Common myeloid progenitor, CD34-positive (primary cell): Measurements from ENCODE around the gene MVK.

Source experiments
- CTCF ChIA-PET: fragments of 350-600 bp; sonication (Branson Sonifier 250); formaldehyde crosslinking; loops from one replicate; lab custom pipeline; 2021; ENCODE audit warnings: antibody characterized with exemption; lab: Charles Lee
- POLR2A ChIA-PET: fragments of 350-600 bp; sonication (Branson Sonifier 250); formaldehyde crosslinking; loops from one replicate; lab custom pipeline; 2021; ENCODE audit warnings: antibody characterized with exemption; lab: Charles Lee
- DNase-seq, 3 donors: peaks; one replicate each; pipeline versions ENCODE4 v3.0.0 to v3.0.0-alpha.2; 2013
- H3K27ac ChIP-seq, 2 experiments: 1 replicate in 1 of 2; 2 replicates in 1 of 2; pipeline ENCODE4 v1.7.0; 2013; ENCODE audit warnings: inconsistent platforms in 2 of 2, low read length in 2 of 2, mild to moderate bottlenecking in 2 of 2, low read depth in 1 of 2, moderate library complexity in 1 of 2; ENCODE audit not compliant: severe bottlenecking in 2 of 2, insufficient read depth in 1 of 2, poor library complexity in 1 of 2
- H3K27me3 ChIP-seq, 5 experiments: replicated peaks in 2 of 5; 1 replicate in 3 of 5; 2 replicates in 2 of 5; pipeline versions ENCODE4 v1.6.1 to v1.7.0; 2013; ENCODE audit warnings: low read length in 4 of 5, mild to moderate bottlenecking in 2 of 5, moderate library complexity in 2 of 5, inconsistent platforms in 1 of 5; ENCODE audit not compliant: insufficient read depth in 5 of 5, control insufficient read depth in 4 of 5
- H3K36me3 ChIP-seq, 4 experiments: 1 replicate in 2 of 4; 2 replicates in 2 of 4; pipeline versions ENCODE4 v1.6.1 to v1.7.0; 2013; ENCODE audit warnings: low read length in 3 of 4, control low read depth in 1 of 4, mild to moderate bottlenecking in 1 of 4; ENCODE audit not compliant: control insufficient read depth in 4 of 4, insufficient read depth in 4 of 4
- H3K4me1 ChIP-seq, 4 experiments: 1 replicate in 3 of 4; 2 replicates in 1 of 4; pipeline versions ENCODE4 v1.6.1 to v1.7.1; 2013; ENCODE audit warnings: low read length in 3 of 4, mild to moderate bottlenecking in 3 of 4, control low read depth in 1 of 4, inconsistent platforms in 1 of 4, moderate library complexity in 1 of 4; ENCODE audit not compliant: control insufficient read depth in 4 of 4, insufficient read depth in 4 of 4; ENCODE audit errors: control extremely low read depth in 1 of 4
- H3K4me3 ChIP-seq, 7 experiments: 1 replicate in 4 of 7; 2 replicates in 3 of 7; pipeline versions ENCODE4 v1.5.1 to v1.7.0; 2013; ENCODE audit warnings: mild to moderate bottlenecking in 7 of 7, low read length in 6 of 7, moderate library complexity in 6 of 7, inconsistent platforms in 2 of 7, low read depth in 2 of 7, control low read depth in 1 of 7; ENCODE audit not compliant: insufficient read depth in 4 of 7, control insufficient read depth in 1 of 7; ENCODE audit errors: extremely low read depth in 1 of 7
- H3K9me3 ChIP-seq, 5 experiments: 1 replicate in 4 of 5; 2 replicates in 1 of 5; pipeline versions ENCODE4 v1.6.1 to v1.7.1; 2013; ENCODE audit warnings: low read length in 4 of 5, mild to moderate bottlenecking in 2 of 5, inconsistent platforms in 1 of 5, low read depth in 1 of 5, moderate library complexity in 1 of 5; ENCODE audit not compliant: control insufficient read depth in 4 of 5, insufficient read depth in 2 of 5; ENCODE audit errors: control extremely low read depth in 1 of 5
- WGBS: methylation state at CpG from one replicate; pipeline ENCODE4 v1.1.5; 2013; ENCODE audit not compliant: insufficient coverage; 5-methylcytosine and 5-hydroxymethylcytosine counted together

MVK gene

GRCh38 chr12:109587921-109588320 is 14.3 kb downstream of the MVK start:
- H3K27ac ChIP-seq: no peak overlapping the region
- POLR2A ChIA-PET: no interaction called here
- H3K27me3 ChIP-seq: no peaks in the 10 kb centered on the region
- H3K4me1 ChIP-seq: no peaks in the 10 kb centered on the region
- DNase-seq: no peak
- 98% methylated on average over 16 of the region's 18 CpGs for WGBS
- no peaks in the 10 kb centered on the region for H3K9me3 ChIP-seq
- CTCF ChIA-PET: interaction anchor here (0.5 to 7.4 kb wide), 2 partner anchors 11 to 262 kb away, joined by 4 to 39 read pairs; no protein-coding TSS in a partner anchor
- no peak overlapping the region for H3K4me3 ChIP-seq
- peaks cover 0 to 89% (median 22%) of the 10 kb centered on the region in 4 experiments for H3K36me3 ChIP-seq

- peaks cover 0 to 93% (median 22%) of the 10 kb centered on the region in 4 experiments for H3K36me3 ChIP-seq
- no peak for DNase-seq
- 94% methylated on average over 24 of the region's 26 CpGs for WGBS
- no peak overlapping the region for H3K27ac ChIP-seq
- H3K9me3 ChIP-seq: no peaks in the 10 kb centered on the region
- no peaks in the 10 kb centered on the region for H3K27me3 ChIP-seq
- H3K4me3 ChIP-seq: no peak overlapping the region
- ChIA-PET POLR2A (no interaction called here), CTCF (interaction anchor here (7.4 kb wide), 1 partner anchor 10 kb away, joined by 39 read pairs; no protein-coding TSS in a partner anchor)
- H3K4me1 ChIP-seq: no peaks in the 10 kb centered on the region
Measured at GRCh38 chr12:109588461-109589239, 15.1 kb downstream of the MVK start.

GRCh38 chr12:109589240-109589590 is 15.6 kb downstream of the MVK start:
- POLR2A ChIA-PET: no interaction called here
- Histone ChIP-seq H3K9me3 (no peaks in the 10 kb centered on the region), H3K27me3 (peaks cover 0 to 3% (median 0%) of the 10 kb centered on the region in 5 experiments), H3K36me3 (peaks cover 0 to 91% (median 25%) of the 10 kb centered on the region in 4 experiments), H3K27ac (no peak overlapping the region), H3K4me3 (no peak overlapping the region), H3K4me1 (peaks cover 0 to 4% (median 0%) of the 10 kb centered on the region in 4 experiments)
- CTCF ChIA-PET: interaction anchor here (7.4 kb wide), 1 partner anchor 9 kb away, joined by 39 read pairs; no protein-coding TSS in a partner anchor
- DNase-seq: no peak
- 100% methylated on average over 5 of the region's 7 CpGs for WGBS

GRCh38 chr12:109589691-109590245 is 16.2 kb downstream of the MVK start:
- H3K27ac ChIP-seq: no peak overlapping the region
- CTCF ChIA-PET: interaction anchor here (7.4 kb wide), 1 partner anchor 9 kb away, joined by 39 read pairs; no protein-coding TSS in a partner anchor
- POLR2A ChIA-PET: no interaction called here
- no peak overlapping the region for H3K4me3 ChIP-seq
- H3K9me3 ChIP-seq: no peaks in the 10 kb centered on the region
- peaks cover 0 to 10% (median 3%) of the 10 kb centered on the region in 4 experiments for H3K4me1 ChIP-seq
- WGBS: 97% methylated on average over 15 of the region's 16 CpGs
- DNase-seq: no peak
- H3K36me3 ChIP-seq: peaks cover 0 to 92% (median 24%) of the 10 kb centered on the region in 4 experiments
- H3K27me3 ChIP-seq: peaks cover 0 to 4% (median 0%) of the 10 kb centered on the region in 5 experiments

GRCh38 chr12:109590566-109590965 is 17.0 kb downstream of the MVK start:
- Histone ChIP-seq H3K4me1 (peaks cover 2 to 18% (median 8%) of the 10 kb centered on the region in 4 experiments), H3K36me3 (peaks cover 0 to 90% (median 24%) of the 10 kb centered on the region in 4 experiments), H3K27ac (no peak overlapping the region), H3K27me3 (peaks cover 0 to 4% (median 0%) of the 10 kb centered on the region in 5 experiments), H3K9me3 (no peaks in the 10 kb centered on the region), H3K4me3 (no peak overlapping the region)
- WGBS: 96% methylated on average over 4 of the region's 8 CpGs
- ChIA-PET POLR2A (no interaction called here), CTCF (interaction anchor here (7.4 kb wide), 1 partner anchor 8 kb away, joined by 39 read pairs; no protein-coding TSS in a partner anchor)
- DNase-seq: no peak

GRCh38 chr12:109591041-109591440 is 17.4 kb downstream of the MVK start:
- Histone ChIP-seq H3K27me3 (peaks cover 0 to 4% (median 0%) of the 10 kb centered on the region in 5 experiments), H3K4me3 (no peak overlapping the region), H3K9me3 (no peaks in the 10 kb centered on the region), H3K4me1 (peaks cover 2 to 20% (median 9%) of the 10 kb centered on the region in 4 experiments), H3K27ac (no peak overlapping the region), H3K36me3 (peaks cover 0 to 90% (median 24%) of the 10 kb centered on the region in 4 experiments)
- 94% methylated on average over 10 of the region's 10 CpGs for WGBS
- no peak for DNase-seq
- POLR2A ChIA-PET: interaction anchor here (0.6 kb wide), 1 partner anchor 163 kb away, joined by 4 read pairs; no protein-coding TSS in a partner anchor
- CTCF ChIA-PET: no interaction called here
